ENCODE measurements around the gene DPH1.

DNA sequence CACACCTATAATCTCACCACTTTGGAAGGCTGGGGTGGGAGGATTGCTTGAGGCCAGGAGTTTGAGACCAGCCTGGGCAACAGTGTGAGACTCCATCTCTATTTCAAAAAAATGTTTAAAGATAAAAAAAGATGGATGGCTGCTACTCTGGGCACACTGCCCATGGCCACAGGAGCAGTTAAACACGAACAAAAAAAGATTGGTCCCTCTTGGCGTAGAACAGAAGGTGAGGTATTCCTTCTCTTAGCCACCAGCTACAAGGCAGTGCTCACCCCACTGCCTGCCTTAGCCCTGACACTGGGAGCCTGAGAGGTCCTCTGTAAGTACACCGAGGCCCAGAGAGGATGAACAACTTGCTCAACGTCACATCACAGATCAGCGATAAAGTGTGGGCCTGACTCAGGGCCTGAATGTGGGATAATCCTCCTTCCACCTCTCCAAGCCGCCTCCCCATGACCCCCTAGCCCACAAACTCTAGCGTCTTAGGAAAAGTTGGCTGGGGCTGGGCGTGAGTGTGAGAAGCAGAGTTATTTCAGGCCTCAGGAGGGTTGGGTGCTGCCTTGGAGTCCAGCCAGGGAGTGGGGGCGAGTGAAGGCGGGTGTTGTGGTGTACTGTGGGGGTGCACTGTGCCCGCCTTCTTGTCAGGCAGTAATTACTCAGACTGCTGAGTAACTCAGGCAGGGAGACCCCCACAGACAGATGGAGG is 2.3 kb upstream of the DPH1 start:
- TF ChIP-seq POLR2A (IDR thresholded peaks at IDR 0.05; ENCODE audit: low read length), result no peak
- no peak for TF ChIP-seq GATA1 (IDR thresholded peaks at IDR 0.05; ENCODE audit: low read depth, low read length)

Data from erythroblast (primary cell).